ENCODE results near the gene LAYN.

LAYN gene

DNA sequence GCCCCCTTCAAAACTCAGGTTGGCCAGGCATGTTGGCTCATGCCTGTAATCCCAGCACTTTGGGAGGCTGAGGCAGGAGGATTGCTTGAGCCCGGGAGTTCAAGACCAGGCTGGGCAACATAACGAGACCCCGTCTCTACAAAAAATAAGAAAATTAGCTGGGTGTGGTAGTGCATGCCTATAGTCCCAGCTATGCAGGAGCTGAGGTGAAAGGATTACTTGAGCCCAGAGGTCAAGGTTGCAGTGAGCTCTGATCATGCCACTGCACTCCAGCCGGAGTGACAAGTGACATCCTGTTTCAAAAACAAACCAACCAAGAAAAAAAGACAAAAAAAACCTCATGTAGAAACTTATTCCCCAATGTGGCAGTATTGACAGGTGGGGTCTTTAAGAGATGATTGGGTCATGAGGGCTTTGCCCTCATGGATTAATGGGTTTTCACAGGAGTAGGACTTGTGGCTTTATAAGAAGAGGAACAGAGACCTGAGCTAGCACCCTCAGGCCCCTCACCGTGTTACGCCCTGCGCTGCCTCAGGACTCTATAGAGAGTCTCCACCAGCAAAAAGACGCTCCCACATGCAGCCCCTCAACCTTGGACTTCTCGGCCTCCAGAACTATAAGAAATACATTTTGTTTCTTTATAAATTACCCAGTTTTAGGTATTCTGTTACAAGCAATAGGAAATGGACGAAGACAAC, 22.3 kb downstream of the LAYN start:
- DNase-seq, result no peak

DNA sequence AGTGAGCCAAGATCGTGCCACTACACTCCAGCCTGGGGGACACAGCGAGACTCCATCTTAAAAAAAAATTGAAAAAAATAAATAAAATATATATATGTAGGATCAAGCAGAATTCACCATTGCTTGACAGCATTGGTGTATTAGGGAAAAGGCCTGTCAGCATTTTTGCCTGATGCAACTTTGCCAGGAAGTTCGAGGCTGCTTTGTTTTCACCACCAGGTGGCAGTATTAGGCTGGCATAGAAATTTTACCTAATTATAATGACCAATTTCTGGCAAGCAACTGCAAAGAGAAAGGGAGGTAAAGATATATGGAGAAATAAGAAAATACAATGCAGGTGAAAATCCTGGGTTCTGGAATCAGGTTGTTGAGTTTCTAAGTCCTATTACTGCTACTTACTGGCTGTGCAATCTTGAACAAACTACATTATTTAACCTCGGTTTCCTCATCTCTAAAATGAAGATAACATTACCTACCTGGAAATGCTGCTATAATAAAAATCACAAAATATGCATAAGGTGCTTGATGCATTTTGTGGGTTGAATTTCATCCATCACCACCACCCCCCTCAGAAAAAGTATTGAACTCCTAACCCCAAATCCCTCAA, 24.7 kb downstream of the LAYN start:
- DNase-seq, result peak; percentile 27

DNA sequence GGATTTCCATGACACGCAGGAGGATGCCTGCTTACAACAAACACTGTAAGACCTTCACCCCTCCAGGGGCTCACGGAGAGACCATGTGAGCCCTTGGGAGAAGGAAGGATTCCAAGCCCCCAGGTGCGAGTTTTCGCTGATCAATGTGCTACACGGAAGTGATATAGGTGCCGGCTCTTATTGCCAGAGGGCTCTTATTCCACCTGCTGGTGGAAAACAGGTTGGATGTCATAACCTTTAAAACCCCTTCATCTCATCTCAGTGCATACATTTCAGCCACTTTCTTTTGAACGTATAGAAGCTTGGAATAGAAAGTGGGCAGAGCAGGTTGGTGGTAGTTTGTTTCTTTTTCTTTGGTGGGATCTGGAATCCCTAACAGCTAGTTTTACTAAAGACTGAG, 25.8 kb downstream of the LAYN start:
- no peak for DNase-seq

DNA sequence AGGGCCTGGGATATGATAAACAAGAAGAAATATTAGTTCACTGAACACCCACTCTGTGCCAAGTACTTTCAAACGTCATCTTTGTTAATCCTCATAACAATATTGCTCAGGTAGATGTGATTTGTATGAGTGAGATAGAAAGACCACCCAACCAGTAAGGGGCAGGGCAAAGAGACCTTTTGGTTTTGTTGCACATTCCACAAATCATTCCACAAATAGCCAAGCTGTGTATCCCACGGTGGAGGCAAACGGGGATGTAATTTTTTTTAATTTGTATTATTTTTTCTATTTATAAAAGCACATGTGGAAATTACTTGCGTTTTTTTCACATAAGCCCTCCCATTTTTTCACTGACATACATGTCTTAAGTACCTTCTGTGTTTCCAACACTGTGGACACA, 29.0 kb downstream of the LAYN start:
- DNase-seq, result no peak

DNA sequence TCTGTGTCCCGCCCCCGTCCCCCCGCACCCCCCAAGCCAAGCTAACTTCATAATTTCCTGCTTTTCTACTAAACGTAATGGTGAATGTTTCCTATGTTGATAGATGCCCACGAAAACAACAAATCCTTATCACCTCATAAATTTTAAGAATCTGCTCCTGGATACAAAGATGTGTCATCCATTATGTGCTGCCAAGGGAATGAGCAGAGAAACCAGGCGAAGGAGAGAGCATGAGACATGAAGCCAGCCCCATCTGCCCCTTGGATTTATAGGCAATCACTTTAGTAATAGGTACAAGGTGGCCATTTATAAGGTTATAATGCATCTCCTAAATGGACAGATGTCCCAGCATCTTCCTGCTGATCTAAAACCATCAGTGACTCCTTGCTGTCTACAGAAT, 30.3 kb downstream of the LAYN start:
- DNase-seq, result no peak

DNA sequence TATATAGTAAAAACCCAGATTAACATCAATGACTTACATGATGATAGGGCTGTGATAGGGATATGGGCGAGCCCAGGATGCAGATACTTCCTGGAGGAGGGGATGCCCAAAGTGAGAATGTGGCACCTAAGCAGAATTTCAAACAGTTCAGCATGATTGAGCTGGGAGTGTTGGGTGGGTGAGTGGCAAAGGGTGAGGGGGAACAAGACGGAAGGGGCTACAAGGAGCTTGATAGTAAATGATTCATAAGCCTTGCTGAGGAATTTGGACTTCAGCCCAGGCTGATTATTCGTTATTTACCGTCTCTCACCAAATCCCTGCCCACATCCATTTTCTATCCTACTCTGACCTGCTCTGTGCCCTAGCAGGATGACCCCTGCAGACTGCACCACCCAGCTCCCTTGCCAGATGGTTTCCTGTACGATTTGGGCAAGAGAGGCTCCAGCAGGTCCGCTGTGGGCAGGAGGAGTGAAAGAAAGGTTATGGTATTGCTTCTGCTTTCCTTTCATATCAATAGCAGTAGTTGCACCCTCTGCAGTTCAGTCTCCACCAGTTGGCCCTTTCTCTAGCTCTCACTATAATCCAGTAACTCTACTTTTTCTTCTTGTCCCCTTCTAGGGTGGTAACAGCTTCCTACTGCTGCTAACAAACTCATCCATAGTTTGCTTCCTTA, 31.4 kb downstream of the LAYN start:
- DNase-seq, result no peak

DNA sequence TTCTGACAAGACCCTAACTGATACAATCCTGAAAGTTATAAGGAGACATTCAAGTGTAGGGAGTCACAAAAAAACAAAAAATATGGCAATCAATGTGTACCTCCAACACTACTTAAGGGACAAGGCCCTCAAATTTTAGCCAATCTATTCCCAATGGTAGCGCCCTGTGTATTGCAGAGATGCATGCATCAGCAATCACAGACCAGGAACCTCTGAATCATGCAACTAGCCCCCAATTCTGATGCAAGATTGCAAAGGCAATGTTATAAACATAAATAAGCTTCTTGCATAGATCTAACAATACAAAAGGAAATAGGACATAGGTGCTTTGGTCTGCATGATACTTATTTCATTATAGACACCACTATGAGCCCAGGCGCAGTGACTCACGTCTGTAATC, 32.1 kb downstream of the LAYN start:
- no peak for DNase-seq

DNA sequence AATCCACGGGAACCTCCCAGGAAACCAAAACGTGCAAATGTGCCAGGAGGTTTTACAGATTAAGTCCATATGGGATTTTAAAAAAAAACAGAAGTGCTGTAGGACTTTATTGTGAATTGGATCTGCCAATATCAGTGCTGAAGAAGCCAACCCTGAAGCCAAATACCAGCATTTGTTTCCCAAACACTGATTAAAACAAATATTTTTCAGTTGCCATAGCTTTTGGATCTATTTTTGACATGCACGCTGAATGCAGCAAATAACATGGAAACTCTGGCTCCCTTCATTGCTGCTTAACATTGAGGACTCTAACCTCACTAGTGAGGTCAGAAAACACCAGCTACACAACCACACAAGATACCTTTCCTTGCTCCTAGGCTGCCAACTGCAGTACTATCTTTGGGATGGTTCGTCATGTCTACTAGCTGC, 33.3 kb downstream of the LAYN start:
- no peak for DNase-seq

DNA sequence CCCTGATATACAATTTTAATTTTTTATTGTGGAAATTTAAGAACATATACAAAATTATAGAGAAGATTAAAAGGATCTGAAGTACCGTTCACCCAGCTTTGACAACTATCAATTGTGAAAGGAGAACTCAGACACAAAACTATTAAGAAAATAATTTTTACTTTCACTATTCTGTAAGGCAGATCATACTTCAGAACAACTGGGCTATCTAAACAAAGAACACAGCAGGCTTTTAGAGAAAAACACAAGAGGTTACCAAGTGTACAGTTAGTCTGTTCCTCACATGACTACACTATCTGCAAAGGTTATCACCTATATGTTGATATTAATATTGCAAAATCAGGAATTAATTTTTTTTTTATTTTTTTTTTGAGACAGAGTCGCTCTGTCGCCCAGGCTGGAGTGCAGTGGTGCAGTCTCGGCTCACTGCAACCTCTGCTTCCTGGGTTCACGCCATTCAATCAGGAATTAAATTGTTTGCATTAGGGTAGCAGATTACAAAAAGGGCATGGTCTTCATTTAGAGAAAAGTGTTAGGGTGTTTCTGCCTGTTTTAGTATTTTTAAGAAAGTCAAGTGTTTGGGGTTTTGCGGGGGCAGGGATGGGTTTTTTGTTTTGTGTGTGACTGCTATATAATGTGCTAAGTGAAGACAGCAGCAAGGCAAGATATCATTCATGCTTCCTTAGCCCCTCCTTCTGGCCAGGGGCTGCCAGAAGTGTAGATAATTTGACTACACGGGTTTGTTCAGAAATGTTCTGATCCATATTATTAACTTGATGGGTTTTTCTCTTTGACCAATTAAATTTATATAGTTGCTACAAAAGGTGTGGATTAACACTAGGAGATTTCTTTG, 34.1 kb downstream of the LAYN start:
- no peak for DNase-seq

DNA sequence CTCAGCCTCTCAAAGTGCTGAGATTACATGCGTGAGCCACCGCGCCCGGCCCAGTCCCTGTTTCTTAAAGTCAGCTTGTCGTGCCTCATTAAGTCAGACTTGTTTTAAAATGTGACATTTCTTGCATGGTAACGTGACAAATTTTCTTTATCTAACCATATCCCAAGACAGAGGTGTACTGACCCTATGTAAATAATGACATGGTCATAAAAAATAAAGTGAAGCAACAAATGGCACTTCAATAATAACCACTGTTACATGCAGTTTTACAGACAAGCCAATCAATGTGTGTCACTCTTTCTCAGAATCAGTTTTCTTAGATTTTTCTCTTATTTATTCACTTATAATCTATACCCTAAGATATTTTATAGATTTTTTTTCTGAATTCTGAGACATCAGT, 35.2 kb downstream of the LAYN start:
- DNase-seq, result no peak

DNA sequence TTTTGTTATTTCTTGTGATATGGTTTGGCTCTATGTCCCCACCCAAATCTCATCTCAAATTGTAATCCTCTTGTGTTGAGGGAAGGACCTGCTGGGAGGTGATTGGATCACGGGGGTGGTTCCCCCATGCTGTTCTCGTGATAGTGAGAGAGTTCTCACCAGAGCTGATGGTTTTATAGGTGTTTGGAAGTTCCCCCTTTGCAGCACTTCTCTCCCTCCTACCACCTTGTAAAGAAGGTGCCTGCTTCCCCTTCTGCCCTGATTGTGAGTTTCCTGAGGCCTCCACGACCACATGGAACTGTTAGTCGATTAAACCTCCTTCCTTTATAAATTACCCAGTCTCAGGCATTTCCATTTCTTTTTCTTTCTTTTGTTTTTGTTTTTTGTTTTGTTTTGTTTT, 37.3 kb downstream of the LAYN start:
- no peak for DNase-seq

DNA sequence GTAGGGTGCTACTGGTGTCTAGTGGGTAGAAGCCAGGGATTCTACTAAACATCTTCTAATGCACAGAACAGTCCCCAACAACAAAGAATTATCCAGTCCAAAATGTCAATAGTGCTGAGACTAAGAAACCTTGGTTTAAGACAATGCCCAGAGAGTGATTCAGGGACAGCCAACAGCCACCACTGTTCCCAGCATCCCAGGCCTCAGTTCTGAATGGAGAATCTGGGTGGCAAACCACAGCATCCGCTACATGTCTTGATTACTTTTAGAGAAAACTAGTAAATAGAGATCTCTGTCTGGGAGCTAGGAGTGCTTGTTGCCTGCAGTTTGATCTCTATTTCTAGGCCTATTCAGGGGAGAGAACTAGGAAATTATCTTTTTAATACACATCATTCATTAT, 40.8 kb downstream of the LAYN start:
- DNase-seq, result no peak

DNA sequence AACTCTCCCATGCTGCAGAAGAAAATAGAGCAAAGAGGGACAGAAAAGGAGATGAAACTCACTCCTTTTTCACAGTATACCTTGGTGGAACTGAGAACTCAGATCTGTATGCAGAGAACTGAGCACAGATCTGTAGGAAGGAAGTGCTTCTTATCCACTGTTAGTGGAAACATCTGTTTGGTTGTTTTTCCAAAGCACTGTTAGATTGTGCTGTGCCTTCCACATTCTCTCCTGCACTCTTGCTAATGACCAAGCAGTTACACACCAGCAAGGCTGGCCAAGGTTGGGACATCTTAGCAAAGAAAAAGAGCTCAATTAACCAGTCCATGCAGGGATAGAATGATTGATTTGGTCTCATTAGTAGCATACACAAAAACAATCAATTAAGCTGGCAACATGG, 41.6 kb downstream of the LAYN start:
- DNase-seq, result no peak

DNA sequence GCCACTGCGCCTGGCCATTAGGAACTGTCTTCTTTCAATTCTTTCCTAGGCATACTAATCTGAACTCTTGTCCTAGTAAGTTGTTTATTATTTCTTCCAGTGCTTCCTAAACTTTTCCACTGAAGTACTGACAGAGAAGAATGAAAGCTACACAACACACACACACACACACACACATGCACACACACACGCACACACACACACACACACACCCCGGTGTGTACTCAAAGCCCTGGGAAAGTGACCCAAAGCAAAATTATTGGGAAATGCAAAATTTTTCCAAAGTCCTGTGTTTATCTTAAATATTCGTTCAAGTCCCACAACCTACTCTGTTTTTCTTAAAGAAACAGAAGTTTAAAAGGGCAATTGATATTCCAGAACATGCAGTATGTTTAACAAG, 42.4 kb downstream of the LAYN start:
- no peak for DNase-seq

DNA sequence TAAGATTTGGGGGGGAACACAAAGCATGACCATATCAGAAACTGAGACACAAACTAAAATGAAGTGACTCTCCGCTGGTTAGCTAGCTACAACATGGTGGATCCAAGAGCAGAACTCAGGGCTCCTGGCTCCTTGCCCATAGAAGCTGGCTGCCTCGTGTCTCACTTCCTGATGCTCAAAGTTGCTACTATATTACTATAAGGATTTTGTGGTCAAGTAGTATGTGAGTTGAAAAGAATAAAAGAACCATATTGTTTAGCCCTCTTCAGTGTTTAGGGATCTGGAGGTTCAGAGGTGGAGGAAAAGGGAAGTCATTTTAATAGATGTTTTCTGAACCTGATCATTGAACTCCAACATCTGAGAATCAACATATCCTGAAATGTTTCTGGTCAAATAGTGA, 44.9 kb downstream of the LAYN start:
- no peak for DNase-seq

DNA sequence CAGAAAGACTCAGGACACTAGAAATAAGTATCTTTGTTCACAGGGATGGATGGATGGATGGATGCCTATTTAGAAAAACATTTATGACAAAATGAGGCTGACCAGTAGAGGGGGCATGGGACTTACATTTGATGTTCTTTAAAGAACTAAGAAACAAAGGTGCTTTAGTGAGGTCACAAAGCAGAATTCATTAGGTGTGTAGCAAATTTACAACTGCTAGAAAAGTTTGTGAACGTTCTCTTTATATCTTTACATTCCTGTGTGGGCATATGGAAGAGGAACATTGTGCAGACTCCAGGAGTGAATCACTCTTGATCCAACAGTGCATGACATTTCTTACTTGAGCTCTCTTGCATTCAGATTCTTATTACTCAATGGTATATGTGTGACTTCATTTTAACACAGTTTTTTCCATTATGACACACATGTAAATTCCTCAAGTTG, 45.9 kb downstream of the LAYN start:
- DNase-seq, result no peak

DNA sequence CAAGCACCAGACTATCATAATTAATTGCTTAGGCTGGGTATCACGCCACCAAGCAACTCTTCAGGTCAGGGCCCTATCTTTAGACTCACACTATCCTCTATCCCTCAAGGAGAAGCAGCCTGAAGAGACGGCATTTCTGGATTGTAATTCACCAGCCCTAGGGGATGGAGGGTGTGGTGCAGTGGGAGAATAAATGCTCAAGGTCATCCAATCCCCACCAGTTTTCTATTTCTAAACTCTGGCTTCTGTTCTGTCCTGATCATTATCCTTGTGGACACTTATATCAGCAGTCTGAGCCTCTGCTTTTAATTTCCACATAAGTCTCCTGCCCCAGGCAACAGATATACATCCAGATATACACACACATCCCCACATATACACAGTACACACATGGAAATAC, 48.6 kb downstream of the LAYN start:
- DNase-seq, result no peak

DNA sequence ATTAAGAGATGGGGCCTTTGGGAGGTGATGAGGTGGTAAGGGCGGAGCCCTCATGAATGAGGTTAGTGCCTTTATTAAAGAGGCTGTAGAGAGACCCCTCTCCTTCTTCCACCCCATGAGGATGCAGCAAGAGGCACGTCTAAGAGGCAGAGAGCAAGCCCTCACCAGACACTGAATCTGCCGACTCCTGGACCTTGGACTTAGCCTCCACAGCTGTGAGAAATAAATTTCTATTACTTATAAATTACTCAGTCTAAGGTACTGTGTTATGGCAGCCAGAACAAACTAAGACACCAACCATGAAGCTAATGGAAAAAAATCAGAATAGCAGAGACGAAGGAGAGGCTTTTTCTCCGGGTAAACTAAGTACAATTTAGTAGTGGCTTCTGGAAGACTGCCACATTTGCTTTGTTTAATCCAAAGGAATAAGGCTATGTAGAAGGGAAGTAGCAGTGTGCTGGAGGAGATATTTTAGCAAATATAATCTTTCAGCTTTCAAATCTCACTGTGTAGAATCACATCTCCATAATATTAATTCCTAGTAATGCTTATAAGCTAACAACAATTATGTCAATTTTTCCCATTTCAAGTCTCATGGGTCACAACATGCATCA, 49.5 kb downstream of the LAYN start:
- DNase-seq, result no peak

DNA sequence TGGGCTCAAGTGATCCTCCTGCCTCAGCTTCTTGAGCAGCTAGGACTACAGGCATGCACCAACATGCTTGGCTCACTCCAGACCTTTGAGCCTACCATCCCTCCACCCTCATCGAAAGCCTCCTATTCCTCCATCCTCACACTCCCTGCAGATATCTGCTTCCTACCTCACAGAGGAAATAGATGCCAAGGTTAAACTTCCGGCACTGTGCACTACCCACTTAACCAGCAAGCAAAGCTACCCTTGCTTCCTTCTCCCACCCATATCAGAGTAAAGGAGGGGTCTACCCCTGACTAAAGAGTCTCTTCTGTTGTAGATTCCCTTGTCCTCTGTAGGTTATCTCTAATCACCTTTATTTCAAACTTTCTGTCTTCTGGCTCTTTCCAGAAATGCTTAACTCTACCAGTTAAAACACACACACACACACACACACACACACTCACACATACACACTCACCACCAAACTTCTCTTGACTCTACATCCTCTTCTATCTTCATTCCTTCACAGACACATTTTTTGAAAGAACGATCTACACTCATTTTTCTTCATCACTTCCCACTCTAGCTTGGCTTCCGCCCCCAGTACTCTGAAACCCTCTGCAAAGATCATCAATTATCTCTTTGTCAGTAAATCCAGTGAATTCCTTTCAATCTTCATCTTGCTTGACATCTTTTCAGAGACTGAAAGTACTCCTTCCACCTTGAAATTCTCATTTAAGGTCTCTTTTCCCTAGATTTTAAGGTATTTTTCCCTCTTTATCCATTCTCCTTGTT, 50.9 kb downstream of the LAYN start:
- no peak for DNase-seq

DNA sequence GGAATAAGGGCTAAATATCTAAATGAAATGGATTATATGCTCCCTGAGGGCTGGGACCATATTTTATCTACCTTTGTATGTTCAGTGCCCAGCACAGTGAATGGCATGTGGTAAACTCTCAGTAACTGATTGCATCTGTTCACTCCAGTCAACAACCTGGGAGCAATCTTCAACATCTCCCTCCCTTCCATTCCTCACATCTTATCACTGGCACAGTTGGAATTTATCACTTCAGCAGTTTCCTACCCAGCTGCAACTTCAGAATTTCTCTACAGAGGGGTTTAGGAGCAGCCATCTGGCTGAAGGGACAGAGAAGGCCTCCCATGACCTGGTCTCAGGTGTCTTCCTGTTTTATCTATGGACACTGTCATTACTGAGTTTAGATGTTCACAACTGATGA, 52.0 kb downstream of the LAYN start:
- DNase-seq, result no peak

DNA sequence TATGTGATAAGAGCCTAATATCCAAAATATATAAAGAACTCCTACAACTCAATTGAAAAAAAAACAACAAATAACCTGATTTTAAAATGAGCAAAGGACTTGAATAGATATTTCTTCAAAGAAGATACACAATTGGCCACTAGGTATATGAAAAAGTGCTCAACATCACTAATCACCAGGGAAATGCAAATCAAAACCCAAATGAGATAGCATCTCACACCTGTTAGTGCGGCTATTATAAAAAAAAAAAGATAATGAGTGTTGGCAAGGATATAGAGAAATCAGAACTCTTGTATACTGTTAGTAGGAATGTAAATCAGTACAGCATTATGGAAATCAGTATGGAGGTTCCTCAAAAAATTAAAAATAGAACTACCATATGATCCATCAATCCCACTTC, 55.8 kb downstream of the LAYN start:
- DNase-seq, result no peak

DNA sequence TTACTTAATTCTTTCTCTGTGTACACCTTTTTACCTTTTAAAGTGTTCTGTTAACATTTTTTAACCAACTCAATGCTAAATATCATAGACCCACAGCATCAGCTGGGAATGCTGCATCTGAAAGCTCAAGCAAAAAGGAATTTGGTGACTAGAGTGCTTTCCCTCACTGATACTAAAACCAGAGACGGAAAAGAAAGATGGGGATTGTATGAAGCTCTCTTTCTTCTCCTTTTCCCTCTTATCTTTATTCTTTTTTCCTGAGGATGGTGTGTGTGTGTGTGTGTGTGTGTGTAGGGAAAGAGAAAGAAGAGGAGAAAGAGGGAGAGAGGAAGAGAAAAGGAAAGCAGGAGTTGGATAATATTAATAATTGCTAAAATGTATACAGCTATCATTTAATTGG, 57.6 kb downstream of the LAYN start:
- DNase-seq, result no peak

All from activated effector memory CD4-positive, alpha-beta T cell treated with Interleukin-2 at 50 U/mL for 16 hours (primary cell).